AG09309 (cell line): ENCODE data around the gene APOBEC3H.

Experiments used
- DNase-seq: peaks from one replicate; pipeline ENCODE4 v3.0.0-alpha.2; 2010; ENCODE audit warnings: low read depth
- H3K4me3 ChIP-seq: 2 replicates; pipeline ENCODE4 v1.5.1; 2011; ENCODE audit warnings: mild to moderate bottlenecking, low read depth, low read length, moderate library complexity; ENCODE audit not compliant: control insufficient read depth
- CTCF ChIP-seq: IDR thresholded peaks from 2 replicates; pipeline ENCODE4 v1.5.1; 2011; ENCODE audit warnings: mild to moderate bottlenecking, low read depth, low read length, inconsistent platforms; ENCODE audit not compliant: insufficient read depth, control insufficient read depth; ENCODE audit errors: missing control alignments

Gene APOBEC3H

GRCh38 chr22:39095971-39096370 lies 1.1 kb upstream of the APOBEC3H start:
- no peak overlapping the region for H3K4me3 ChIP-seq
- no peak for TF ChIP-seq CTCF
- no peak for DNase-seq

- no peak for TF ChIP-seq CTCF
- DNase-seq, result no peak
- H3K4me3 ChIP-seq, result no peak overlapping the region
These were observed 982 bp downstream of the APOBEC3H start for GRCh38 chr22:39098026-39098425.

- no peak for DNase-seq
- H3K4me3 ChIP-seq, result no peak overlapping the region
- no peak for TF ChIP-seq CTCF
These were observed 1.5 kb downstream of the APOBEC3H start for GRCh38 chr22:39098576-39098975.

GRCh38 chr22:39101226-39101625 lies 4.2 kb downstream of the APOBEC3H start:
- TF ChIP-seq CTCF, result no peak
- no peak overlapping the region for H3K4me3 ChIP-seq
- DNase-seq, result no peak

- DNase-seq, result no peak
- H3K4me3 ChIP-seq, result no peak overlapping the region
- no peak for TF ChIP-seq CTCF
These were observed 6.4 kb downstream of the APOBEC3H start for GRCh38 chr22:39103431-39103830.

- no peak for DNase-seq
- no peak for TF ChIP-seq CTCF
- H3K4me3 ChIP-seq, result no peak overlapping the region
These were observed 9.3 kb downstream of the APOBEC3H start for GRCh38 chr22:39106326-39106725.

- TF ChIP-seq CTCF, result no peak
- no peak for DNase-seq
- H3K4me3 ChIP-seq, result no peak overlapping the region
These were observed 11.4 kb downstream of the APOBEC3H start for GRCh38 chr22:39108487-39108886.
